HG03045 (cell line): ENCODE data around the gene LHFPL4.
"Not testable (repeated sequence)": the region's sequence is repeated elsewhere in the genome, so short reads cannot be mapped to it uniquely, and the experiment has no call there.

Experiments
- ATAC-seq: cut with Tn5 transposase; IDR thresholded peaks from one replicate; pipeline ENCODE4 v1.9.1; 2021; ENCODE audit warnings: mild to moderate bottlenecking, moderate library complexity; ENCODE audit not compliant: unreplicated experiment

Gene LHFPL4

GRCh38 chr3:9542182-9542581 is 11.4 kb downstream of the LHFPL4 start:
- no peak for ATAC-seq

DNA sequence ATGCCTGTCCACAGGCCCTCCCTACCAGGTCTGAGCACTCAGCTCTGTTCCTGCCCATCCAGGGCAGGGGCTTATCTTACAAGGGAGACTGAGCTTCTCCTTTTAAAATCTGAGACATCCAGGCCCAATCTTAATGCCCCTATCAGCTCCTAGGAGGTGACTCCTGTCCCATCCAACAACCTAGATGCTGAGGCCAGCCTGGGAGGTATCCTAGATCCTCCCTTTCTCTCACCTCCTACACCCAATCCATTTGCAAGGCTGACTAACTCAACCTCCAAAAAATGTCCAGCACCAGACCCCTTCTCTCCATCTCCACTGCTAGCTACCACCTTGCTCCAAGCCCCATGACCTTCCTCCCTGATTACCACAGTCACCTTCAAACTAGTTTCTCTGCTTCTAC is 17.4 kb downstream of the LHFPL4 start:
- ATAC-seq = no peak

DNA sequence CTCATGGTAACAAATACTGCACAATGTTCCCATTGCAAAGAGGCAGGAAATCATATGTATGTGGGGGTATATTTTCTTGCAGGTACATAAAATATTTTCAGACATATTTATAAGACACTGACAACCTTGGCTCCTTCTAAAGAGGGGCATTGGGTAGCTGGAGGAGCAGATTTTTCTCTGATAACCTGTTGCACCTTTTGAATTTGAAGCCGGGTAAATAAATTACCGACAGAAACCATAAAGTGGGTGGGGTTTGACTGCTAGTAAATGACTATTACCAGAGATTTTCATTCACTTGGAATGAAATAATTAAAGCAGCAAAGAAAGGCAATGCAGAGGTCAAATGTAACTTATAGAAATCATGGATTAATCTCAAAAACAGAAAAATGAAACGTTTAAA is 19.2 kb downstream of the LHFPL4 start:
- no peak for ATAC-seq

GRCh38 chr3:9525078-9525477 is 28.5 kb downstream of the LHFPL4 start:
- no peak for ATAC-seq

- ATAC-seq = no peak
These were observed 38.7 kb downstream of the LHFPL4 start for GRCh38 chr3:9514956-9515355.

- no peak for ATAC-seq
These were observed 39.3 kb downstream of the LHFPL4 start for GRCh38 chr3:9514306-9514705.

GRCh38 chr3:9512456-9513045 is 41.1 kb downstream of the LHFPL4 start:
- ATAC-seq = no peak

GRCh38 chr3:9508781-9509180 is 44.8 kb downstream of the LHFPL4 start:
- no peak for ATAC-seq

DNA sequence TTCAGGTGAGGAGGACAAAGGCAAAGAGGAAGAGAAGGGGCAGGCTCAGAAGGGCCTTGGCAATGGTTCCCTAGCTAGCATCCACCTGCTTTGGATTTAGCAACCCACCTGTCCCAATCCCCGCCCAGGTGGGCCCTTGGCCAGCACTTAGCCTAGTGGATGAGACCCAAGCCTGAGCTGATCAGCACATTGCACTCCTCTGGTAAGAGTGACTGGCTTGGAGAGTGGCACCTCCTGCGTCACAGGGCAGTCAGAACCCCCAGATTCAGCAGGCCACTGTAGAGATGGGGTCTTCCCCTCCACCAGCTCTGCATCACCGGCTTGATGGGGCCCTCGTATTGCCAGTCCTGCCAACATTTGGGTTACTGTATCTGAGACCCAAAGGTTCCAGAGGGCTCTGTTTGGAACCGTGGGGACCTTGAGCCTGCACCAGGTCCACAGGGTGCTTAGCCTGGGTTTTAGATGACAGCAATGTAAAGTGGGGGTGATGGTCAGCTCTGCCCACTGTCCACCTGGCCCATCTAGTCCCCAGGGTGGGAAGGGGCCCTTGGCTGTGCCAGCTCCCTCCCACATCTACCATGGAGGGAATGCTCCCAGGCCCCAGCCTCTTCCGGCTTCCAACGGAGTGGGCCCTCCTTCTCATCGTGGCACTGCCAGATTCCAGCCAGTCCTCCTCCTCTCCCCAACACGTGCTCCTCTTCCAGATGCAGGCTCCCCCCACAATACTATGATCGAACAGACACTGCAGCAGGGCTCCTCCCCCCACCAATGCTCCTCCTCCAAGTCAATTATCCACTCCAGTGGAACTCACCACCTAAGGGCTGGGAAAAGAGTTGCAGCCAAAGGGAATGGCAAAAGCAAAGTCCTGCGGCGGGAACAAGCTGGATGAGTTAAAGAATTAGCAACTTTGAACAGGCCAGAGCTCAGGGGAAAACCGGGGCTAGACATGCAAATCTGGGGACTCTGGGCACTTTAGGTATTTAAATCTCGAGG is 45.7 kb downstream of the LHFPL4 start:
- no peak for ATAC-seq

DNA sequence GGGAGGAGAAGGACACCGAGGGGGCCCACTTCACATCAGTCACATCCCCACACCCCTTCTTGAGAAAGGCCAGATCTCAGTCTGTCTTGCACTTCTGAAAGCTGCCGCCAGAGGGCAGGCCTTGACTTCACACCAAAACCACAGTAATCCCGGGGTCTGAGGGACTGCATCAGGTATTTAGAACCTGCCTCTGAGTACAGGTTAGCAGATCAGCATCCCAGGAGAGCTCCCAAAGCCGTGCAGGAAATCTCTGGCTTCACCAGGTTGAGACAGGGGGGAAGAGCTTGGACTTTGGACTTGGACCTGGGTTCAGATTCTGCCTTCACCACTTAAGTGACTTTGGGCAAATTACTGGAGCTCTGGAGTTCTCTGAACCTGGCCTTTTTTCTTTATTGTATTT is 50.3 kb downstream of the LHFPL4 start:
- no peak for ATAC-seq

GRCh38 chr3:9501226-9501625 is 52.4 kb downstream of the LHFPL4 start:
- ATAC-seq = no peak

DNA sequence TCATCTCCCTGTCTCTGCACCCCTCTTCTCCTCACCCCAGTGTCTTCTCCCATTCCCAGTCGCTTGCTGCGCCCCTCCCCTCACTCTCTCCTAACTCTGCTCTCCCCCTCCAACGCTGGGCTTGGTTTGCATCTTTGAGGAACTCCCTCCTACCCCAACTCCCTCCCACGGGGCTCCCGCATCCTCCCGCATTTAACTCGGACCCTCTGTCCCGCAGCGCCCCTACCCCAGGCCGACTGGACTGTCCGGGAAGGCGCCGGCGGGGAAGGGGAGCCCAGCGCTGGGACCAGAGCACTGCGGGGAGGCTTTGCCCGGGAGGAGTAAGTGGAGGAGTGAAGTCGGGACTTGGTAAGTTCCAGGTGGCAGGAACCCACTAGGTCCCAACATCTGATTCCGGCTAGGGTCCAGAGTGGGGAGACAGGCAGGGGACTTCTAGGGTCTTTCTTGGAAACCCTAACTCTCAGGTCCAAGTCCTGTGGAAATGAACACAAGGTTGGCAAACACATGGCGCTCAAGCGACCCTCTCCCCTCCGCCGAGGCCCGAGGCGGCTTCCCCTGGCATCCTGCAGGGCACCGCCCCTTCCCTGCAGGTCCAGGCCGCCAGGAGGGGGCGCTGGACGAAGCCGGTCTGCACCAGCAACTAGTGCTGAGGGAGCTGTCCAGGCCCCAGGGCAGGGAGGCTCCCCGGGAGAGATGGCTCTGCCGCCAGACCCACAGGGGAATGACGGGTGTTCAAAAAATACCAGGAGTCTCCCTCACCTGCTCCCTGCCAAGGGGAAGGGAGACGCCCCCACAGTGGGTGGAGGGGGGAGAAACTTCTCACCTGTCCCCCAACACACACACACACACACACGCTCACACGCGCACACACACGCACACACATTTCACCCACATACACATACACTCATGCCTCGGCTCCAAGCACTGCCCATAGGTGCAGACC is 53.2 kb downstream of the LHFPL4 start:
- no peak for ATAC-seq

- no peak for ATAC-seq
These were observed 54.0 kb downstream of the LHFPL4 start for GRCh38 chr3:9499455-9500107.

DNA sequence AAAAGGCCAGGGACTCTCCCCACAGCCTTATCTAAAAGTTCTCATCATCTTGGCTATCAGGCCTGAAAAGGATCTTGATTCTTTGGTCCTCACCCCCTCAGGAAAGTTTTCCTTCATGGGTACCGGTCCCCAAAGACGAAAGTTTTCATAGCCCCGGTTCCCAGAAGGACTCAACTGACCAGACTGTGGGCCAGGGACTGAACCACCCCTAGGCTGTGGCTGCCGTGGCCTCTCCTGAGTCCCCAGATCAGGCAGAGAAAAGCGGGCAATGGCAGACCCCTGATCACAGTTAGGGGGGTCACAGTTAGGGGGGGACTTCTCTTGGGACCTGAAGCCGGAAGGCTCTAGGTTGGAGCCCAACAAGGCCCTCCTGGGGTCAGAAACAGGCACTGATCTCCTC is 54.8 kb downstream of the LHFPL4 start:
- ATAC-seq = no peak

GRCh38 chr3:9497821-9498565 is 55.6 kb downstream of the LHFPL4 start:
- ATAC-seq = no peak

GRCh38 chr3:9496893-9497292 is 56.7 kb downstream of the LHFPL4 start:
- no peak for ATAC-seq

- ATAC-seq = not testable (repeated sequence)
These were observed 59.6 kb downstream of the LHFPL4 start for GRCh38 chr3:9494036-9494435.

GRCh38 chr3:9491506-9491905 is 62.1 kb downstream of the LHFPL4 start:
- ATAC-seq = no peak

GRCh38 chr3:9485248-9485647 is 68.4 kb downstream of the LHFPL4 start:
- no peak for ATAC-seq

- ATAC-seq = no peak
These were observed 73.4 kb downstream of the LHFPL4 start for GRCh38 chr3:9480265-9480664.
